ENCODE data around the gene KLF17. TPM values are rescaled to one million over a fixed set of nuclear protein-coding genes. Genes with fewer than 3 reads are reported as not detected.

Gene KLF17
- total and polyA plus RNA-seq, 2 experiments from 2014 or later: not detected

- H3K27me3 ChIP-seq: no peaks in the 10 kb centered on the region
- no peaks in the 10 kb centered on the region for H3K36me3 ChIP-seq (replicated peaks; ENCODE audit: insufficient read depth, low read depth)
- no peak overlapping the region for H3K4me2 ChIP-seq
- TF ChIP-seq EZH2 (IDR thresholded peaks at IDR 0.05; ENCODE audit: borderline replicate concordance) (no peak), CTCF (IDR thresholded peaks at IDR 0.05; ENCODE audit: poor library complexity) (no peak), EZH2phosphoT487 (IDR thresholded peaks at IDR 0.05; ENCODE audit: low read depth, severe bottlenecking, unreplicated experiment) (no peak)
- no peak for DNase-seq (ENCODE audit: low spot score)
- H3K27ac ChIP-seq: no peak overlapping the region
- H3K9me2 ChIP-seq (replicated peaks; ENCODE audit: insufficient read depth): no peaks in the 10 kb centered on the region
- WGBS (ENCODE audit: low lambda C conversion rate, missing lambda C conversion rate): 95% methylated on average over 3 of the region's 3 CpGs
- no peak overlapping the region for H2AFZ ChIP-seq
- H3K9me3 ChIP-seq (ENCODE audit: low read depth): no peaks in the 10 kb centered on the region
- H3K4me1 ChIP-seq (ENCODE audit: insufficient read depth): no peaks in the 10 kb centered on the region
- no peaks in the 10 kb centered on the region for H4K20me1 ChIP-seq (ENCODE audit: insufficient read depth, poor library complexity, severe bottlenecking)
- H3K4me3 ChIP-seq: no peak overlapping the region
- H3K79me2 ChIP-seq: no peaks in the 10 kb centered on the region
Observed at GRCh38 chr1:44147582-44147981, 29.0 kb downstream of the KLF17 start.

- Histone ChIP-seq H3K27ac (no peak overlapping the region), H3K9me2 (replicated peaks; ENCODE audit: insufficient read depth) (no peaks in the 10 kb centered on the region), H3K9me3 (ENCODE audit: low read depth) (no peaks in the 10 kb centered on the region), H3K4me2 (no peak overlapping the region), H3K36me3 (replicated peaks; ENCODE audit: insufficient read depth, low read depth) (no peaks in the 10 kb centered on the region), H3K4me3 (no peak overlapping the region), H2AFZ (no peak overlapping the region), H4K20me1 (ENCODE audit: insufficient read depth, poor library complexity, severe bottlenecking) (no peaks in the 10 kb centered on the region), H3K4me1 (ENCODE audit: insufficient read depth) (peaks cover 8% of the 10 kb centered on the region), H3K27me3 (no peaks in the 10 kb centered on the region), H3K79me2 (no peaks in the 10 kb centered on the region)
- TF ChIP-seq CTCF (IDR thresholded peaks at IDR 0.05; ENCODE audit: poor library complexity): no peak
- no peak for TF ChIP-seq EZH2phosphoT487 (IDR thresholded peaks at IDR 0.05; ENCODE audit: low read depth, severe bottlenecking, unreplicated experiment)
- TF ChIP-seq EZH2 (IDR thresholded peaks at IDR 0.05; ENCODE audit: borderline replicate concordance): no peak
- 82% methylated on average over 6 of the region's 6 CpGs for WGBS (ENCODE audit: low lambda C conversion rate, missing lambda C conversion rate)
- DNase-seq (ENCODE audit: low spot score): no peak
Observed at GRCh38 chr1:44151332-44151731, 32.7 kb downstream of the KLF17 start.

GRCh38 chr1:44151808-44152207 lies 33.2 kb downstream of the KLF17 start:
- TF ChIP-seq EZH2phosphoT487 (IDR thresholded peaks at IDR 0.05; ENCODE audit: low read depth, severe bottlenecking, unreplicated experiment): no peak
- no peak for TF ChIP-seq EZH2 (IDR thresholded peaks at IDR 0.05; ENCODE audit: borderline replicate concordance)
- TF ChIP-seq CTCF (IDR thresholded peaks at IDR 0.05; ENCODE audit: poor library complexity): no peak
- no peaks in the 10 kb centered on the region for H3K9me3 ChIP-seq (ENCODE audit: low read depth)
- no peaks in the 10 kb centered on the region for H3K27me3 ChIP-seq
- H3K4me2 ChIP-seq: no peak overlapping the region
- H3K27ac ChIP-seq: no peak overlapping the region
- WGBS (ENCODE audit: low lambda C conversion rate, missing lambda C conversion rate): 52% methylated on average over 1 of the region's 1 CpG
- no peaks in the 10 kb centered on the region for H3K36me3 ChIP-seq (replicated peaks; ENCODE audit: insufficient read depth, low read depth)
- H3K79me2 ChIP-seq: no peaks in the 10 kb centered on the region
- H3K4me3 ChIP-seq: no peak overlapping the region
- H2AFZ ChIP-seq: no peak overlapping the region
- DNase-seq (ENCODE audit: low spot score): no peak
- H4K20me1 ChIP-seq (ENCODE audit: insufficient read depth, poor library complexity, severe bottlenecking): no peaks in the 10 kb centered on the region
- peaks cover 8% of the 10 kb centered on the region for H3K4me1 ChIP-seq (ENCODE audit: insufficient read depth)
- no peaks in the 10 kb centered on the region for H3K9me2 ChIP-seq (replicated peaks; ENCODE audit: insufficient read depth)

- Histone ChIP-seq H3K4me3 (no peak overlapping the region), H4K20me1 (ENCODE audit: insufficient read depth, poor library complexity, severe bottlenecking) (no peaks in the 10 kb centered on the region), H3K4me2 (no peak overlapping the region), H3K27ac (no peak overlapping the region), H2AFZ (no peak overlapping the region), H3K79me2 (no peaks in the 10 kb centered on the region), H3K4me1 (ENCODE audit: insufficient read depth) (peaks cover 8% of the 10 kb centered on the region), H3K27me3 (no peaks in the 10 kb centered on the region), H3K9me2 (replicated peaks; ENCODE audit: insufficient read depth) (no peaks in the 10 kb centered on the region), H3K9me3 (ENCODE audit: low read depth) (no peaks in the 10 kb centered on the region), H3K36me3 (replicated peaks; ENCODE audit: insufficient read depth, low read depth) (no peaks in the 10 kb centered on the region)
- DNase-seq (ENCODE audit: low spot score): no peak
- 92% methylated on average over 1 of the region's 1 CpG for WGBS (ENCODE audit: low lambda C conversion rate, missing lambda C conversion rate)
- TF ChIP-seq EZH2 (IDR thresholded peaks at IDR 0.05; ENCODE audit: borderline replicate concordance) (no peak), CTCF (IDR thresholded peaks at IDR 0.05; ENCODE audit: poor library complexity) (no peak), EZH2phosphoT487 (IDR thresholded peaks at IDR 0.05; ENCODE audit: low read depth, severe bottlenecking, unreplicated experiment) (no peak)
Observed at GRCh38 chr1:44152692-44153091, 34.1 kb downstream of the KLF17 start.

Measured in hepatocyte (in vitro differentiated cells).